OCI-LY1 (cell line): ENCODE measurements around the gene RAB7B.

ENCODE experiments used
- H2AFZ ChIP-seq: fragments of 200-600 bp; sonication (generic), shearing (Covaris generic); 2 replicates; pipeline ENCODE4 v1.6.0; 2014; ENCODE audit warnings: antibody characterized with exemption, mild to moderate bottlenecking, low read length
- H3F3A ChIP-seq: fragments of 200-600 bp; sonication (generic), shearing (Covaris generic); 2 replicates; pipeline ENCODE4 v1.6.0; 2014; ENCODE audit warnings: mild to moderate bottlenecking, antibody characterized with exemption, low read length, moderate library complexity; ENCODE audit not compliant: insufficient read depth
- H3K27ac ChIP-seq: fragments of 200-600 bp; sonication (generic); 2 replicates; pipeline ENCODE4 v1.5.1; 2014; ENCODE audit warnings: low read length, mixed run types, mild to moderate bottlenecking, low read depth; ENCODE audit not compliant: poor library complexity, severe bottlenecking
- H3K27me3 ChIP-seq: fragments of 200-600 bp; sonication (generic); 2 replicates; pipeline ENCODE4 v1.6.0; 2014; ENCODE audit warnings: antibody characterized with exemption, mild to moderate bottlenecking, low read length, moderate library complexity; ENCODE audit not compliant: insufficient read depth
- H3K36me3 ChIP-seq: fragments of 200-600 bp; sonication (generic); 2 replicates; pipeline ENCODE4 v1.6.1; 2014; ENCODE audit warnings: mild to moderate bottlenecking, antibody characterized with exemption, low read length, moderate library complexity, mixed read lengths; ENCODE audit not compliant: insufficient read depth
- H3K4me1 ChIP-seq: fragments of 200-600 bp; sonication (generic); 2 replicates; pipeline ENCODE4 v1.5.1; 2014; ENCODE audit warnings: mild to moderate bottlenecking, low read length, moderate library complexity; ENCODE audit not compliant: insufficient read depth, severe bottlenecking
- H3K4me2 ChIP-seq: fragments of 200-600 bp; sonication (generic), shearing (Covaris generic); 2 replicates; pipeline ENCODE4 v1.6.1; 2014; ENCODE audit warnings: low read length
- H3K4me3 ChIP-seq: fragments of 200-600 bp; sonication (generic); 2 replicates; pipeline ENCODE4 v1.5.1; 2014; ENCODE audit warnings: low read length, low read depth, mild to moderate bottlenecking, mixed read lengths; ENCODE audit not compliant: poor library complexity, severe bottlenecking
- H3K79me2 ChIP-seq: fragments of 200-600 bp; shearing (Covaris generic); 2 replicates; pipeline ENCODE4 v1.6.1; 2016; ENCODE audit warnings: mixed run types, low read length, mixed read lengths; ENCODE audit not compliant: insufficient read depth
- H3K9ac ChIP-seq: fragments of 200-600 bp; sonication (generic), shearing (Covaris generic); 2 replicates; pipeline ENCODE4 v1.6.1; 2014; ENCODE audit warnings: mild to moderate bottlenecking, low read length, mixed read lengths
- H3K9me2 ChIP-seq: fragments of 200-600 bp; sonication (generic), shearing (Covaris generic); 2 replicates; pipeline ENCODE4 v1.6.1; 2014; ENCODE audit warnings: low read depth, mild to moderate bottlenecking, low read length, mixed read lengths
- H3K9me3 ChIP-seq: fragments of 200-600 bp; shearing (Covaris generic); 2 replicates; pipeline ENCODE4 v1.6.1; 2014; ENCODE audit warnings: low read length, mixed read lengths
- H4K20me1 ChIP-seq: fragments of 200-600 bp; sonication (generic), shearing (Covaris generic); 2 replicates; pipeline ENCODE4 v1.6.0; 2016; ENCODE audit warnings: mild to moderate bottlenecking, low read length; ENCODE audit not compliant: insufficient read depth
- CTCF ChIP-seq: fragments of 200-600 bp; sonication (generic), shearing (Covaris generic); IDR thresholded peaks from 2 replicates; pipeline ENCODE4 v1.5.1; 2017; ENCODE audit warnings: mild to moderate bottlenecking, antibody characterized with exemption, low read length, moderate library complexity, mixed read lengths
- EZH2 ChIP-seq: fragments of 200-600 bp; sonication (generic), shearing (Covaris generic); IDR thresholded peaks from 2 replicates; pipeline ENCODE4 v1.8.0; 2017; ENCODE audit warnings: borderline replicate concordance, mixed run types, mild to moderate bottlenecking, antibody characterized with exemption, low read length, moderate library complexity, mixed read lengths

Gene RAB7B

GRCh38 chr1:205950280-205950679 lies 52.9 kb downstream of the RAB7B start:
- Histone ChIP-seq H3K9me2 (no peaks in the 10 kb centered on the region), H3K79me2 (no peaks in the 10 kb centered on the region), H3F3A (no peaks in the 10 kb centered on the region), H3K4me3 (no peak overlapping the region), H3K36me3 (no peaks in the 10 kb centered on the region), H3K27me3 (no peaks in the 10 kb centered on the region), H3K4me2 (no peak overlapping the region), H3K4me1 (no peaks in the 10 kb centered on the region), H2AFZ (no peak overlapping the region), H3K27ac (no peak overlapping the region), H4K20me1 (no peaks in the 10 kb centered on the region), H3K9ac (no peak overlapping the region), H3K9me3 (no peaks in the 10 kb centered on the region)
- TF ChIP-seq CTCF, result no peak
- TF ChIP-seq EZH2, result no peak

DNA sequence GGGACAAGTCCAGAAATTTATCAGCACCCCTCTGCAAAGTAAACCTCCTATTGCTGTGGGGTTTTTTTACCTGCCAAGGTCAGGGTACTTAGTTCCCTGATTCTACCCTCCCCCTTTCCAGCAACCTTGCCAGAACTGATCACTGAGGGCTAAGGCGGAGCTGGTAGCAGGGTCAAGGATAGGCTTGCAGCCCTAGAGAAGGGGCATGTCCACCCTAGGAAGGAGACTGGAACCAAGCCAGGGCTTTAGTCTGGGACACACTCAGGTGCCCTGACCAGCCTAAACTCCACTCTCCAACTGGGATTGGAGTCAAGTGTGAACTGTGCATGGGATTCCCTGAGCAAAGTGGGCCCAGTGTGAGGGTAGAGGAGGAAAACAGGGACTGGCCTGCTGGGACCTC lies 53.4 kb downstream of the RAB7B start:
- Histone ChIP-seq H3F3A (no peaks in the 10 kb centered on the region), H3K4me2 (no peak overlapping the region), H4K20me1 (no peaks in the 10 kb centered on the region), H3K9ac (no peak overlapping the region), H3K79me2 (no peaks in the 10 kb centered on the region), H3K4me3 (no peak overlapping the region), H2AFZ (no peak overlapping the region), H3K4me1 (no peaks in the 10 kb centered on the region), H3K27me3 (no peaks in the 10 kb centered on the region), H3K27ac (no peak overlapping the region), H3K9me2 (no peaks in the 10 kb centered on the region), H3K36me3 (no peaks in the 10 kb centered on the region), H3K9me3 (no peaks in the 10 kb centered on the region)
- no peak for TF ChIP-seq EZH2
- TF ChIP-seq CTCF, result no peak

DNA sequence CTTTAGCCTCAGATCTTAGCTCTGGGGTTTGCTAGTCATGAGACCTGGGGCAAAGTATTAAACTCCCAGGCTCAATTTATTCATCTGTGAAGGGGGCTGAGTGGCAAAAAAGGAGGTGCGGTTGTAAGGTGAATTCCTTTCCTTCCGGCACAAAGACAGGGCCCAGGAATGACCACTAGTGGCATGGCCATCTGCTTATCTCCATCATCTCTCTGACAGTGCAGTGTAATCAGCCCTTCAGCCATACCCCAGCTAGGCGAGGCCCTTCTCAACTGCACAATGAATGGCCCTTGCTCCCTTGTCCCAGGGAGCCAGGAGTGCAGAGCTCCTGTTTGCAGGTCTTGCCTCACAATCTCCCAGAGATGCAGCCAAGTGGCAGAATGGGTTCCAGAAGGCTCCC lies 54.3 kb downstream of the RAB7B start:
- Histone ChIP-seq H3K9me3 (no peaks in the 10 kb centered on the region), H2AFZ (no peak overlapping the region), H3K4me1 (no peaks in the 10 kb centered on the region), H4K20me1 (no peaks in the 10 kb centered on the region), H3K27ac (no peak overlapping the region), H3F3A (no peaks in the 10 kb centered on the region), H3K4me3 (no peak overlapping the region), H3K27me3 (no peaks in the 10 kb centered on the region), H3K9me2 (no peaks in the 10 kb centered on the region), H3K4me2 (no peak overlapping the region), H3K9ac (no peak overlapping the region), H3K79me2 (no peaks in the 10 kb centered on the region), H3K36me3 (no peaks in the 10 kb centered on the region)
- TF ChIP-seq CTCF (no peak), EZH2 (no peak)
